ENCODE data around the gene SBF2.
"Not testable (repeated sequence)": the region's sequence is repeated elsewhere in the genome, so short reads cannot be mapped to it uniquely, and the experiment has no call there.

The SBF2 gene

GRCh38 chr11:9745411-9746211 is 548.4 kb downstream of the SBF2 start:
- Histone ChIP-seq H3K27me3 (ENCODE audit: control insufficient read depth, low read length) (no peaks in the 10 kb centered on the region), H3K27ac (ENCODE audit: low read depth, low read length) (peak overlapping the region; percentile 96), H3K36me3 (ENCODE audit: control insufficient read depth, low read length) (peaks cover 80% of the 10 kb centered on the region), H3K9me2 (replicated peaks; ENCODE audit: control insufficient read depth, low read length) (no peaks in the 10 kb centered on the region), H4K20me1 (ENCODE audit: control insufficient read depth, insufficient read depth, low read depth, low read length) (no peaks in the 10 kb centered on the region), H3K4me1 (ENCODE audit: control insufficient read depth, low read length) (peaks cover 82% of the 10 kb centered on the region), H3K9me3 (ENCODE audit: control insufficient read depth, insufficient read depth, low read length) (no peaks in the 10 kb centered on the region), H3K4me2 (ENCODE audit: low read length) (peak overlapping the region; percentile 74), H3F3A (ENCODE audit: control insufficient read depth, insufficient read depth) (peaks cover 77% of the 10 kb centered on the region), H3K79me2 (ENCODE audit: control insufficient read depth, low read length) (peaks cover 57% of the 10 kb centered on the region), H3K4me3 (ENCODE audit: low read length) (peak overlapping the region; percentile 62)
- TF ChIP-seq, protein P1, sequence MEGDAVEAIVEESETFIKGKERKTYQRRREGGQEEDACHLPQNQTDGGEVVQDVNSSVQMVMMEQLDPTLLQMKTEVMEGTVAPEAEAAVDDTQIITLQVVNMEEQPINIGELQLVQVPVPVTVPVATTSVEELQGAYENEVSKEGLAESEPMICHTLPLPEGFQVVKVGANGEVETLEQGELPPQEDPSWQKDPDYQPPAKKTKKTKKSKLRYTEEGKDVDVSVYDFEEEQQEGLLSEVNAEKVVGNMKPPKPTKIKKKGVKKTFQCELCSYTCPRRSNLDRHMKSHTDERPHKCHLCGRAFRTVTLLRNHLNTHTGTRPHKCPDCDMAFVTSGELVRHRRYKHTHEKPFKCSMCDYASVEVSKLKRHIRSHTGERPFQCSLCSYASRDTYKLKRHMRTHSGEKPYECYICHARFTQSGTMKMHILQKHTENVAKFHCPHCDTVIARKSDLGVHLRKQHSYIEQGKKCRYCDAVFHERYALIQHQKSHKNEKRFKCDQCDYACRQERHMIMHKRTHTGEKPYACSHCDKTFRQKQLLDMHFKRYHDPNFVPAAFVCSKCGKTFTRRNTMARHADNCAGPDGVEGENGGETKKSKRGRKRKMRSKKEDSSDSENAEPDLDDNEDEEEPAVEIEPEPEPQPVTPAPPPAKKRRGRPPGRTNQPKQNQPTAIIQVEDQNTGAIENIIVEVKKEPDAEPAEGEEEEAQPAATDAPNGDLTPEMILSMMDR (IDR thresholded peaks at IDR 0.05; ENCODE audit: low read depth, low read length, poor library complexity, severe bottlenecking) = no peak
- TF ChIP-seq EZH2phosphoT487 (IDR thresholded peaks at IDR 0.05; ENCODE audit: borderline replicate concordance, low read length) = no peak

DNA sequence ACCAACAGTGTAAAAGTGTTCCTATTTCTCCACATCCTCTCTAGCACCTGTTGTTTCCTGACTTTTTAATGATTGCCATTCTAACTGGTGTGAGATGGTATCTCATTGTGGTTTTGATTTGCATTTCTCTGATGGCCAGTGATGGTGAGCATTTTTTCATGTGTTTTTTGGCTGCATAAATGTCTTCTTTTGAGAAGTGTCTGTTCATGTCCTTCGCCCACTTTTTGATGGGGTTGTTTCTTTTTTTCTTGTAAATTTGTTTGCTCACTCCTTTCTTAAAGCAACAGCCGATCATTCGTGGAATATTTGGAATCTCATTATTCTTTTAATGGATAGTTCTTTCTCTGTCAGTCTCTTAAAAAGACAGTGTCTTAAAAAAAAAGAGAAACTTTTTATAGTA is 550.5 kb downstream of the SBF2 start:
- Histone ChIP-seq H3K36me3 (ENCODE audit: control insufficient read depth, low read length) (peaks cover 83% of the 10 kb centered on the region), H3K4me2 (ENCODE audit: low read length) (peak overlapping the region; percentile 74), H3F3A (ENCODE audit: control insufficient read depth, insufficient read depth) (peaks cover 84% of the 10 kb centered on the region), H3K79me2 (ENCODE audit: control insufficient read depth, low read length) (peaks cover 66% of the 10 kb centered on the region), H3K4me3 (ENCODE audit: low read length) (peak overlapping the region; percentile 62), H3K27ac (ENCODE audit: low read depth, low read length) (peak overlapping the region; percentile 96), H3K4me1 (ENCODE audit: control insufficient read depth, low read length) (peaks cover 89% of the 10 kb centered on the region)
- not testable (repeated sequence) for H4K20me1 ChIP-seq (ENCODE audit: control insufficient read depth, insufficient read depth, low read depth, low read length); H3K9me2 ChIP-seq (replicated peaks; ENCODE audit: control insufficient read depth, low read length); H3K27me3 ChIP-seq (ENCODE audit: control insufficient read depth, low read length); H3K9me3 ChIP-seq (ENCODE audit: control insufficient read depth, insufficient read depth, low read length)

DNA sequence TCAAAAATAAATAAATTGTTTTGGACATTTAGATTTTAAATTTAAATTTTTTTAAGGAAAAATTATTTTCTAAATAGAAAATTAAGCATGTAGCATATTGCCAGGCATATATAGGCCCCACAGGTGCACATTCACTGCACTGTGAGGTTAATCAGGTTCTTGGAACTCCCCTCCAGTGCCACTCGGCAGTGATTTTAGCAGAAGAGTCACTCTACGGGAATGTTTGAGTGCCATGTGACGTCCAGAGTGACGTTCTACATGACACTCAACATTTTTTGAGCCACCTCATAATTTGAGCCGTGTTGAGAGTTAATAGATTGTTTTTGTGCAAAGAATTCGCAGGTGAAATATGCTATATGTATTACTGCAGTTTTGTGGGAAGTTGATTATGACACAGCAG is 552.8 kb downstream of the SBF2 start:
- peaks cover 89% of the 10 kb centered on the region for H3K4me1 ChIP-seq (ENCODE audit: control insufficient read depth, low read length)
- no peak overlapping the region for H3K4me2 ChIP-seq (ENCODE audit: low read length)
- H3K27ac ChIP-seq (ENCODE audit: low read depth, low read length) = peak overlapping the region; percentile 85
- H3K79me2 ChIP-seq (ENCODE audit: control insufficient read depth, low read length) = peaks cover 64% of the 10 kb centered on the region
- peaks cover 2% of the 10 kb centered on the region; the same call in 1 of the 2 replicates for H4K20me1 ChIP-seq (ENCODE audit: control insufficient read depth, insufficient read depth, low read depth, low read length)
- peaks cover 87% of the 10 kb centered on the region for H3F3A ChIP-seq (ENCODE audit: control insufficient read depth, insufficient read depth)
- H3K27me3 ChIP-seq (ENCODE audit: control insufficient read depth, low read length) = no peaks in the 10 kb centered on the region
- no peak for TF ChIP-seq EZH2phosphoT487 (IDR thresholded peaks at IDR 0.05; ENCODE audit: borderline replicate concordance, low read length)
- TF ChIP-seq, protein P1 (IDR thresholded peaks at IDR 0.05; ENCODE audit: low read depth, low read length, poor library complexity, severe bottlenecking) = no peak
- no peaks in the 10 kb centered on the region for H3K9me2 ChIP-seq (replicated peaks; ENCODE audit: control insufficient read depth, low read length)
- peaks cover 82% of the 10 kb centered on the region for H3K36me3 ChIP-seq (ENCODE audit: control insufficient read depth, low read length)
- H3K4me3 ChIP-seq (ENCODE audit: low read length) = no peak overlapping the region
- H3K9me3 ChIP-seq (ENCODE audit: control insufficient read depth, insufficient read depth, low read length) = no peaks in the 10 kb centered on the region

DNA sequence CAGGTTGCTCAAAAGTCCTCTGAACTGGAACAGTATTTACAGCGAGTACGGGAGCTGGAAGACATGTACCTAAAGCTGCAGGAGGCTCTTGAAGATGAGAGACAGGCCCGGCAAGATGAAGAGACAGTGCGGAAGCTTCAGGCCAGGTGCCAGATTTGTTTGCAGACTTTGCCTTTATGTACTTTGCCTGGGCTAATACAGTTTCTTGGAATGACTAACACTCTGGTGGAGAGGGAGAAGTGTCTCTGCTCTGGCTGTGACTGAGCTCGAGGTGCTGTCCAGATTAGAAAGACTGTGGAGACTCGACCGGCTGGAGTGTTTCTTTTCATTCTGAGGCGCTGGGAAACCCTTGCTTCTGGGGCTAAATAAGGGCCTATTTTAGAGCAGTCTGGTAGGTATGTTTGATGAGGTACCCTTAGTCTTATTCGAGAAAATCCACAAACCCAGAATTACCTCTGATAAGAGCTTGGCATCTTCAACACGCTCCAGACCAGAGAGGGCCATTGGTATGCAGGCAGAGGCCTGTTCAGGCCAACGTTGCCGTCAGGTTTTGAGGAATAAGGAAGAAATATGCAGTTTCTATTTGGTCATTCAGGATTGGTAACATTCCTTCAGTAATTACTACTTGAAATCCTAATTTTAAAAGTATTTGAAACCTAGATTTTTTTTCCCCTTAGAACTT is 553.7 kb downstream of the SBF2 start:
- H3K79me2 ChIP-seq (ENCODE audit: control insufficient read depth, low read length) = peaks cover 67% of the 10 kb centered on the region
- no peaks in the 10 kb centered on the region for H3K27me3 ChIP-seq (ENCODE audit: control insufficient read depth, low read length)
- H3K36me3 ChIP-seq (ENCODE audit: control insufficient read depth, low read length) = peaks cover 85% of the 10 kb centered on the region
- peaks cover 87% of the 10 kb centered on the region for H3F3A ChIP-seq (ENCODE audit: control insufficient read depth, insufficient read depth)
- no peaks in the 10 kb centered on the region for H3K9me3 ChIP-seq (ENCODE audit: control insufficient read depth, insufficient read depth, low read length)
- peaks cover 2% of the 10 kb centered on the region; the same call in 1 of the 2 replicates for H4K20me1 ChIP-seq (ENCODE audit: control insufficient read depth, insufficient read depth, low read depth, low read length)
- peaks cover 89% of the 10 kb centered on the region for H3K4me1 ChIP-seq (ENCODE audit: control insufficient read depth, low read length)
- H3K4me2 ChIP-seq (ENCODE audit: low read length) = peak overlapping the region; percentile 57
- peak overlapping the region; percentile 85 for H3K27ac ChIP-seq (ENCODE audit: low read depth, low read length)
- no peaks in the 10 kb centered on the region for H3K9me2 ChIP-seq (replicated peaks; ENCODE audit: control insufficient read depth, low read length)
- peak overlapping the region; percentile 14; the same call in 1 of the 2 replicates for H3K4me3 ChIP-seq (ENCODE audit: low read length)
- no peak for TF ChIP-seq EZH2phosphoT487 (IDR thresholded peaks at IDR 0.05; ENCODE audit: borderline replicate concordance, low read length)
- TF ChIP-seq, protein P1 (IDR thresholded peaks at IDR 0.05; ENCODE audit: low read depth, low read length, poor library complexity, severe bottlenecking) = no peak
